UCSD-AML1 (cell line): ENCODE data around the gene LRIG1.

Experiments used
- DNase-seq: peaks from one replicate; lab custom pipeline; 2025; ENCODE audit not compliant: unreplicated experiment; lab: John Stamatoyannopoulos, UW

Gene LRIG1

DNA sequence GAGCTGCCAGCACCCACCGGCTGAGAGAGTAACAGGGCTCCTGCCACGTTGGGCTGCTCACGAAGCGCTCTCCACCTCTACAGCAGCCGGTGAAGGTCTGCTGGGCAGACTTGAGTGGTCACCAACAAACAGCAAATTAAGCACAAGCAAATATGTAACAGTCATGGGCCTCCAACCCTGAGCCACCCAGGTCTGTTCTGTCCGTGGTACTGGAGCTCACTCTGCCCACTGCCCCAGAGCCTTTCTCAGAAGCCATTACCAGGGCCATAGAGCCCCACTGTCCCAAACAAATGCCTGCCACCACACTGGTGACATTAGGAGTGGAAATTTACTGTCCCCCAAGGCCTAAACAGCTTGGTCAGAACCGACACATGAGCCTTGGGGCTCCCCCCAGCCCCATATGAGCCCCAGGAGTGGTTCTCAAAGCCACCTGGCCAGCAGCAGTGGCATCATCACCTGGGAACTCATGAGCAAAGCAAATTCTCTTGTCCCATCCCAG is 56.6 kb downstream of the LRIG1 start:
- no peak for DNase-seq

DNA sequence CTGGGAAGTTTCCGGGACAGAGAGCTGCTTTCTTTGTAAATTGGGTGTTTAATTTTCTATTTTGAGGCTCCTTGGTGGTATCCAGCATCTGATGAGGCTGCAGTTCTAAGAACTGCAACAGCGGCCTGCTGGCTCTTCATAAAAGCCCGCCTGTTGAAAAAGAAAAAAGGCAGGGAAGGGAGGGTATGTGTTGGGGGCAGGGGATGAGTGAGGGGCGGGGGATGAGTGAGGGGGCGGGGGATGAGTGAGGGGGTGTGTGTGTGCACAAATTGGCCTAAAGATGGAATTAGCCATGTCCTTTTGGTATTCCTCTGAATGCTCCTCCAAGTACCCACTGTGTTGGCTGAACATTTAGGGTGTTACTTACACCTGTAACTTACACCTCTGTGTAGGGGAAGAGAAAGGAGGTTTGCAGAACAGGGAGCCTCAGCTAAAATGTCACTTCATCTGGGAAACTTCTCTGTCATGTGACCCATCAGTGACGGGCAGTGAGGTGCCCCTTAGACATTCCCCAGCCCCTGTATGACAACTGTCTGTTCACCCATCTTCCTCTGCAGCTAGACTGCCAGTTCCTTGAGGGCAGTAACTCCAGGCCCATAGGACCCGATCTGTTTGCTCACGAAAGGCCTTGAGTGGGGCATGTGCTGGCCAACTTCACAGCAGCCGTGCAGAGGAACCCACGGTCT is 57.6 kb downstream of the LRIG1 start:
- no peak for DNase-seq

DNA sequence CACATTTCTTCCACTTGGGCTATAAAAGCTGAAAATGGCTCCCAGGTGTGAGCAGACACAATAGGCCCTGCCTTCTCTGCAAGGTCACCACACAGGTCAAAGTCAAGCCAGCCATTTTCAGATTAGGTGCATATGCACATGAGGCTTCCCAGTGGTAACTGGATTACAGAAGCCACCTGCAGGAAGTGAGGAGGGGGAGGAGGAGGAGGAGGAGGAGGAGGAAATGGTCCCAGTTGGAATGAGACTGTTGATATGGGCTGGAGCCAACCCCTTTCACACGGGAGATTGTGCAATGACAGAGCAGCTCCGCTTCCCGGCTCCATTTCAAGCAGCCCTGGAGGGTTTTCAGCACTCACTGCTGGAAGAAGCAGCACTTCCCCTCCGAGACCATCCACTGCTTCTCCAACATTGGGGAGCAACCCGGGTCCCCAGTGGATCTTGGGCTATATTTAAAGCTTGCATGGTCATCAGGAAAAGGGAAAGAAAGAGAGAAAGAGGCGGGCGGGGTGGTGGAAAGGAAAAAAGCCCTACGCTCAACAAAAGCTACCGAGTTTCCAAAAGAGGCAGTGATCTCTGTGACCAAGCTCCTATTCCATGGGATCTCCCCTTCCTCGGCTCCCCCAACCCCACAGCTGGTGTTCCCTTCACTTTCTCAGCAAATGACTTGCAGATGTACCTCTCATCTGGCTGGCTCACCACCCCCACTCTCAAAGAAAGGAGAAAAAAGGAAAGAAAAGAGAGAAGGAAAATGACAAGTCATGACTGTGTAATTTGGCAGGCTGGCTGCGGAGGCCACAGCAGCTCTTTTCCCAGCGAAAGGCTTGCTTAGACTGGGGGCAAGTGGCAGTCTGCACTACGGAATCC is 58.3 kb downstream of the LRIG1 start:
- no peak for DNase-seq

DNA sequence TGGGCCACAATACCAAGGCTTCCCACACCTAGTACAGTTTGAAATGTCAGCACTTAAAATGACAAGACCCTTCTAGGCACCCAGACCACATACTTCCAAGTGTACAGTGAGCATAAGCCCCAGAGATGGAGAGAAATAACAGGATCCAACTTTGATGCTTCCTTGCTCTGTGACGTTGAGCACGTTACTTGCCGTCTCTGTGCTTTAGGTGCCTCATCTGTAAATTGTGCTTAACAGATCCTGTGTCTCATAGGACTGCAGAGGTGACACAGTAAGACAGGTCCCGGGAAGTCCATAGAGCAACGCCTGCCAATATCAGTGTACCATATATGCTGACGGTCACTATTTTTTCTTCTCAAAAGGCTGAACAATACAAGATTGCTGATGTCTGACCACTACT is 59.1 kb downstream of the LRIG1 start:
- DNase-seq = no peak

DNA sequence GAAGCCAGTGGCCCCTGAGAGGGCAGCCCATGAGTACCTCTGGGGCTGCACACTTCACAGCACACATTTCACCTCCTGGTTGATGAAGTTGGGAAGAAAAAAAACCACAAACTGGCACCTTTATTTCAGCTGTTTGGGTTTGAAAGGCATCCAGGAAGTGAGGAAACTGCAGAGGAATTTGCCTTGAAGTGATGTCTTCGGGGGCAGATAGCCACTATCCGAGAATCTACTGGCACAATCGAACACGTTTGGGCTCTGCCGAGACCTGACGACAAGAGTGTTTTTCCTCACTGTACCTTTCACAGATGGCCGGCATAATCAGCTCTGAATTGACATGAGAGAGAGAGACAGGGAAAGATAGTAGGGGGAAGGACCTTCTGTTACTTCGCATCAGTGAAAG is 59.7 kb downstream of the LRIG1 start:
- DNase-seq = no peak

DNA sequence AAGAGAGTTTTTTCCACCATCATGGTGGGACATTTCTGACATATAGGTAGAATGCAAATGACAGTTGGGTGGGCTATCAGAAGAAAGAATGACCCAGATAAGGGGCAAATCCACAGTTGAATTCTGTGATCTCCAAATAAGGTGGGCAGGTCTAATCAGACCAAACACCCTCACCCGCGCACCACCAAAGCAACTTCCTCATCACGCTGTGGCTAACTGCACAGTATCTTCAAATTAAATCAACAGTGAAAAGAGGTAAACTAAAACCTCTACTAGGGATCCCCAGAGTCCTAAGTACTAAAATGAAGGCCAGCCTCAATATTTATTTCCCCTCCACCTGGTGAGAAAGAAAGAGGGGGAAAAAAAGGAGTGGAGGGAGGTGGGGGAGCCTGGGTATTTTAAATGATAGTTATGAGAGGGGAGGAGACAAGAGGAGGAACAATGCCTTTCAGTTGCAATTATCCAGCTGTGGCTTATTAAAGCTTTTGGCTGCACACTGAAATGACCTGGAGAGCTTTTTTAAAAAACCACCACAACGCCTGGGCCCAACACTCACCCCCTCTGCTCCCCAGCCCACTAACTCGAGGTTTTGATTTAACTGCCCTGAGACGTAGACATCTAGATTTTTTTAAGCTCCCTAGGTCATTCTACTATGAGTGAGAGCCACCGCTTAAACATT is 61.0 kb downstream of the LRIG1 start:
- DNase-seq = no peak

DNA sequence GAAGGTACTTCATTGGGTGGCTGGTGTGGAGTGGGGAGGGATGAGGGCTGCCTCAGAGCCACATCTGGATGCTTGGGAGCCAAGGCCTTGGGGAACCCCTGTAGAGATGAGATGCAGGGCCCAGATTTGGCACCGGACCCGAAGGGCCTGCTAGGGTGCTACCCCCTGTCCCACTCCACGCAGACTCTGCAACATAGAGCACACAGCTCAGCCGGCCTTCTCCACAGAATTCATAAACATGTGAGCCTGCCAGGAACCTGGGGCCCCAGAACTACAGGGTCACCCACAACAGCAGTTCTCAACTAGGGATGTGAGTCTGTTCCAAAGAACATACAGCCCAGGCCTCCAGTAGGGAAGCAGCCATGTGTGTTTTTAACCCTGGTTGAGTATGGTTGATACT is 62.8 kb downstream of the LRIG1 start:
- no peak for DNase-seq

DNA sequence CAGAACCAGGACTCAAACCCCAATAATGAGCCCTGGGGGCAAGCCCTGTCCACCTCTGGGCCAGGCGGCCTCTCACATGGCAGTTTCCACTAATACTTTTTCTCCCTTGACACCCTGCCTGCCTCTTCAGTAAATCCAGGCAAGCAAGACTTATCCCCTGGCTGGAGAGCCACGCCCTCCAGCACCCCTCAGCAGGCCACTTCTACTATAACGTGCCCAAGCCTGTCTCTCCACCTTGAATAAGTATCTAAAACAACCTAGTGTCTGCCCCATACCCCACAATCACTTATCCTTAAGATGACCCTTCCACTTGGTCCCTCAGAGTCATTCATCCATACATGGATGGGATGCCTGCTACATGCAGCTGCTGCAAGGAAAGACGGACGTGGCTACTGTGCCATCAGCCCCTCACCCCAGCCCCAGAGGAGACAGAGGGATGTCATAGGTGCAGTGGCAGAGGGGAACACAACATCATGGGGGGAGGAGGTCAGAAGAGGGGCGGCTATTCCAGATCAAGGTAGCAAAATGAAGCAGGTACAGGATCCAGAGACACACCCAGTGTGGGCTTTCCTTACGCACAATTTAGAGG is 63.4 kb downstream of the LRIG1 start:
- DNase-seq = no peak

DNA sequence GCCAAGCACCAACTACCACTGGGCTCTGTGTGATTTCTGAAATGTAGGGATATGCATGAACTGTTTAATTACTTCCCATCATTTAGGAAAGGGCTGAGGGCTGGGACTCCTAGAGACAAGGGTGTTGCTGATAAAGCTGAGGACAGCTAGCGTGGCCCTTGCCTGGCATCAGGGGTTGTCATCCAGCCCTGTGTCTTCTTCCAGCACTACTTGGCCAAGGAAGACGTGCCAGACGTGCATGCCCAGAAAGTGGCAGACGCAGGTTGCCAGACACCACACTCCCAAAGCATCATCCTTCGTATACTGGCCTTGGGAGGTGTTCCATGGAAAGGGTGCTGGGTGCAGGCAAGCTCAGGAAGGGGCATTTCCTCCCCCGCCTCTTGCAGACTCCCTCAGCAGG is 64.8 kb downstream of the LRIG1 start:
- no peak for DNase-seq

DNA sequence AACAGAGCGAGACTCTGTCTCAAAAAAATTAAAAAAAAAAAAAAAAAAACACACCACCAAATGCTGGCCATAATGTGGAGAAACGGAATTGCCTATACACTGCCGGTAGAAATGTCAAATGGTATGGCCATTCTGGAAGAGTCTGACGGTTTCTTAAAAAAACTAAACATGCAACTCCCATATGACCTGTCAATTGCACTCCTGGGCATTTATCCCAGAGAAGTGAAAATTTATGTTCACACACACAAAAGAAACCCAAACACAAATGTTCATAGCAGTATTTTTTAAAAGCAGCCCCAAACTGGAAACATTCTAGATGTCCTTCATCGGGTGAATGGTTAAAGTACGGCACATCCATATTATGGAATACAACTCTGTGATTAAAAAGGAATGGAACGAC is 66.1 kb downstream of the LRIG1 start:
- no peak for DNase-seq

DNA sequence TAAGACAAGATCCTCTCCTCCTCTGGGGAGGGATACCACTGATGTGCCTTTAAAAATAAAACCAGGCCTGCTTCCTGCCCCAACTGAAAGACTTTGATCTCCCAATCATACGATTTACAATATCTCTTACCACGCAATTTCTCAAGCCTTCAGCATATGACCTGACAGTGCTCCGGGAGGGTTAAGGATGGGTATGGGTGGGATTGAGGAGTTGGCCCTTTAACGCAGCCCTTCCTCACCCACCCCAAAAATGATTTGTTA is 67.4 kb downstream of the LRIG1 start:
- no peak for DNase-seq

DNA sequence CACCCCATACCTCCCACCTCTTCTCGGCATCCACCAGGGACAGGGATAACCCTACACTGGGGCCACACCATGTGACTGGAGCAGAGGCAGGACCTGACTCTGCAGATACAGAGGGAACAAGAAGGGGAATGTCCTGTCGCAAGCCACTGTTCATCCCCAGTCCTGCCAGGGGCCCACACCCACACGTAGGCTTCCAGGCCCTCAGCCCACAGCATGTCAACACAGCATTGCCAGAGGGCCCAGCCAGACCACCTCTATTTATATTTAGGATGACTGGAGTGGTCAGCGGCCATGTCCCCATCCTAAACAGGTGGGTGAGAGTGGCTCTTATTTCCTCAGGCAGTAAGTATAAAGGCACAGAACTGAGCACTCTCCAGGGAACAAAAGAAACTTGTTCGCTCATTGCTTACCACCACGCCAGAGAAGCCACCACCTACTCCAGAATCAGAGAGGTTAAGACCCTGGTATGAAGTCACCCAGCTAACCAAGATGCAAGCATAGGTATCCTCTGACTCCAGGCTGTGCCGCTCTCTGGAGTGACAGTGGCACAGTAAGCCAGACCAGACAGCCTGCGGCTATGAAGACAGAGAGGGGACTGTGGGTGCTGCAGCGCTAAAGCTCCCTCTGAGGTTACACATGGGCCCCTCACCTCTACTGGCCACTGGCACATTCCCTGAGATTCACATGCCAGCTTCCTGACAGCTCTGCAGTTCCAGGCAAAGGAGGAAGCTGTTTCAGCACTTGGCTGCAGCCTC is 67.9 kb downstream of the LRIG1 start:
- no peak for DNase-seq

DNA sequence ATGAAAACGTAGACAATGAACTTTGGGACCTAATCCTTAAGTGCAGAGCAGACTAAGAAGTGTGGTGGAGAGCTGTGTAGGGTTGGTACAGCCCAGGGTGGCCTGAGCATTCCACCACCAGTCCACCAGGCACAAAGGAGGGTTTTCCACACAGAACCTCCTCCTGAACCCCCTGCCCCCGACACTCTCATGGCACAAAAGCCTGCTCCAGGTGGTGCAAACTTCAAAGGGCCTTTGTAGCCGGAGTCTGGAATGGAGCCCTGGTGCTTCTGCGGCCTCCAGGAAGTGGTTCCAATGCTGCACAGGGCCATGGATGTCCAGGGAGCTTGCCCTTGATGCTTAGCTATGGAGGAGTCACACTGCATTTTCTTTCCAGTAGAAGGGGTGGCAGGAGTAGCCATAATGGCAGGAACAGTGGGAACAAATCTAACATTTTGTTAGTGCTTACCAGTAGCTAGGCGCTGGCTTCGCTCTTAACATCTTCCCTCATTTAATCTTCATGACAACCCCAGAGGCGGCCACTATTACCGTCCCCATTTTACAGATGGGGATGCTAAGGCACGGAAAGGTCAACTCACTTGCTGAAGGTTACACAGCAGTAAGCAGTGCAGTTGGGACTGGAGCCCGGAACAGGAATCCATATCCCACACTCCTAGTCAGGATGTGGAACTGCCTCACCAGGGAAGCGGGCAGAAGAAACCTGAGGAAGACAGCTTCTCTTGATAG is 68.6 kb downstream of the LRIG1 start:
- DNase-seq = no peak

DNA sequence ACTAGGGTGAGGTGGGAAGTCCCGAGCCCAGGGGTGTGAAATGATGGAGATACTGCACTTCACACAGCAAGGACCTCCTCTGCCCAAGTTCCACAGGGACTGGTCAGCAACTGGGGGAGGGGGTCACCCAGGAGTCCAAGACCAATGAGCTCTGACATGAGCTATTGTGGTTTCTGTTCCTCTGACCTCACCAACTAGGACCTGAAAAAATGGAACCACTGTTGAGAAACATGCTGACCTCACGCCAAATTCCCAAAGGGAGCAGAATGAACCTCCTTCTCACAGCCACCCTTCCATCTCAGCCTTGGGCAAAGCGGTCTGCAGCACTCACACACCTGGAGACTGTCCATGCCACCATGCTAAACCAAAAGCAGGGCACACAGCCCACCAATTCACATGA is 69.3 kb downstream of the LRIG1 start:
- DNase-seq = no peak

DNA sequence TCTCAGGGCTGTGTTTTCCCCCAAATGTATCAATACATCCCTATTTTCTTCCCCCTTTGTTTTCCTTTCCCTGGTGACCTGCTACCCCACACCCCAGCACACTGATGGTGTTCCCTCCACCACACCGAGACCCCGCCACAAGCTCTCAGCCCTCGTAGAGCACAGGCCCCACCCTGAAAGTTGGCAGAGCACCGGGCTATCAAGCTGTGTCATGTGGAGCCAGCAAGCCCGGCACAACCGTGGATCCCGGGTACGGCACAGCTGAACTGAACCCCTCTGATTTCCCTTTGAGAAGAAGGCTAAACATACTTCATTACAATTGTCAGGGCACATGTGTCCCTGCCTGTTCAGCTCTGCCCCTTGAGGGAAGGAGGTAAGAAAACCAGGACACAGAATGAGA is 69.9 kb downstream of the LRIG1 start:
- no peak for DNase-seq

DNA sequence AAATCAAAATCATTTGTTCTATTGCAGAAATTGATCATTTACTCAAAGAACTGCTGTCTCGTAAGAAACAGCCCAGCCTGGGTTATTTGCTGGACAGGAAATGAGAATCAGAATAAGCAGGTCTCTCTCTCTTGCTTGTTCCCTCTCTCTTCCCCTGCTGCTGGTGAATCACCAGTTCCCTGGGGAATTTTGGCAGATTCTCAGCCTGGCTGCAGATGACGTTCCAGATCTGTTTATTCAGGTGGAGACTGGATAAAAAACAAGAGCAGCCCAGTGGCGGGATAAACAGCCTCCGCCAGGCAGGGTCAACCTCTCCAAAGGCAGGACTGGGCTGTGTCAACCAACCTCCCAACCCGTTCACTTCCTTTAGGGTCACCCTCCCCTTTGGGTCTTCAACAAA is 72.1 kb downstream of the LRIG1 start:
- no peak for DNase-seq

DNA sequence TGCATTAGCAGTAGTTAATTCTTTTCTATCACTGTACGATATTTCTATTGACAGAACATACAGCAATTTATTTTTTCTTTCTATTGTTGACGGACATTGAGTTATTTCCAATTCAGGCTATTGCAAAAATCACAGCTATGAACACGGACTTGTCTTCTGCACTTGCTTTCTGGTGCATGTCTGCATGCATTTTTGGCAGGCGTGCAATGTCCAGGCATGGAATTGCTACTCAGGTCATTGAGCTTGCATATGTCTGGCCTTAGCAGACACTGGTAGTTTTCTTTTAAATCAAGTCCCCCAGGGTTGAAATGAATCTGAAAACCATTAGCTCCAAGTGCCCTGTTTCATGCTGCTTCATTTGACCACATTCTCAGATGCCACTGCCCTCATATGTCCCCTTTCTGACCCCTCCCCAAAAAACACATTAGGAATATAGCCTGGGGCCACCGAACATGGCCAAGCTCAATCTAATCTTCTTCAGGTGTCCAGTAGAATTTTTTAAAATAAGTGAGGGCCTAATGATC is 72.8 kb downstream of the LRIG1 start:
- DNase-seq = no peak

DNA sequence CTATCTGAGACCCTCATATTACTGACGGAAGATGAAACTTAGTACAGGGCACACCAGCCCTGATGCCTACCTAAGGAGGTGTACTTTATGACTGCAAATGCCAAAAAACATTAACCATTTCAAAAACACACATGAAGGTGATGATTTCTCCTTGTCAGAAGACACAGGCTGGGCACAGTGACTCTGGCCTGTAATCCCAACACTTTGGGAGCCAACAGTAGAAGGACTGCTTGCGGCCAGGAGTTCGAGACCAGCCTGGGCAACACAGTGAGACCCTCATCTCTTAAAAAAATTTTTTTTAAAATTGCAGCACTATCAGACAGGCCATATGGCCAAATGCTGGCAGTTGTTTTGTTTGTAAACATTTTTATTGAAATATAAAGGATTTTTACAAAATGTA is 73.5 kb downstream of the LRIG1 start:
- no peak for DNase-seq

DNA sequence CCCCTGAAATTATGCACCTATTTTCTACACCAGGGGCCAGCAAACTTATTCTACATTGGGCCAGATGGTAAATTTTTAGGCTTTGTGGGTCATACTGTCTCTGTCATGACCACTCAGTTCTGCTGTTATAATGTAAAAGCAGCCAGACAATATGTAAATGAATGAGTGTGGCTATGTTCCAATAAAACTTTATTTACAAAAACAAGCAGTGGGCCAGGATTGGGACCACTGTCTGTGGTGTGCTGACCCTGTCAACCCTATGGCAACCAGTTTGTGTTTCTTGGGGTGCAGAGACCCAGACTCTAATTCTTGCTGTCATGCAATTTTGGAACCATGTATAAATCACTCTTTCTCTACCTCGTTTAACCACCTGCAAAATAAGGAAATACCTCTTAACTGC is 74.7 kb downstream of the LRIG1 start:
- DNase-seq = no peak

DNA sequence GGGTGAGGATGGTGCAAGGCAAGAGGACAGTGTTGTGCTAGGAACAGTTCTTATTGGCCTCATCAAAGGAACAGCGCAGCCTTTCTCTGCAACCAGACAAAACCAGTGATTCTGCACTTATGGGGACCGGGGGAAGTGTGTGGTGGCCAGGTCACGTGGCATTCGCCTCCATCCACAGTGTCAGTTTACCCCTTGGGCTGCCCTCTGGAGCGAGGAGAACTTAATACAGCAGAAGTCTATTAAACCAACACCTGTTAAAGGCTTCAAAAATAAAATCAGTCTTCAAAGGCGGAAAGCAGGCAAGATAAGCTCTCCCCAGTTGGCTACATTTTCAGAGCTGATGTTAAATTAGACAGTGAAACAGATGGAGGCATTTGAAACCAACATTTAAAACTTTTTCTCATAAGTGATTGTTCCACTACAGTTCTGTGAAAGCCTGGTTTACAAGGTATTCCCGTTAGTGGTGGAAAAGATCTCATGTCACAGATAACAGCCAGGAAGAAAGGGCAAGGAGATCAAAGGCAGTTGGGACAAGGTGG is 75.2 kb downstream of the LRIG1 start:
- no peak for DNase-seq
